Astrocyte (in vitro differentiated cells and primary cell): ENCODE measurements around the gene ANTXR1. TPM values are rescaled to one million over a fixed set of nuclear protein-coding genes. Genes with fewer than 3 reads are reported as not detected.

Experiments used
- DNase-seq: peaks from one replicate; pipeline ENCODE4 v3.0.0-alpha.2; 2010; ENCODE audit warnings: low read depth
- FAIRE-seq: peaks from 2 replicates; lab custom pipeline; 2011; peaks lifted over from hg19 to GRCh38; lab: Jason Lieb, UNC
- H2AFZ ChIP-seq: 2 replicates; pipeline ENCODE4 v1.6.0; 2012; ENCODE audit warnings: low read depth, low read length, inconsistent platforms
- H3K27ac ChIP-seq: 2 replicates; pipeline ENCODE4 v1.5.1; 2011; ENCODE audit warnings: low read depth, low read length, inconsistent platforms
- H3K27me3 ChIP-seq: 2 replicates; pipeline ENCODE4 v1.6.0; 2011; ENCODE audit warnings: low read length, inconsistent platforms; ENCODE audit not compliant: insufficient read depth
- H3K36me3 ChIP-seq: 2 replicates; pipeline ENCODE4 v1.5.1; 2011; ENCODE audit warnings: low read length, inconsistent platforms; ENCODE audit not compliant: insufficient read depth
- H3K4me1 ChIP-seq: 2 replicates; pipeline ENCODE4 v1.5.1; 2011; ENCODE audit warnings: low read length, inconsistent platforms; ENCODE audit not compliant: insufficient read depth
- H3K4me2 ChIP-seq: 2 replicates; pipeline ENCODE4 v1.6.0; 2012; ENCODE audit warnings: low read length, inconsistent platforms
- H3K4me3 ChIP-seq: 2 replicates; pipeline ENCODE4 v1.5.1; 2011; ENCODE audit warnings: low read depth, mild to moderate bottlenecking, low read length, inconsistent platforms; ENCODE audit not compliant: insufficient read depth
- H3K79me2 ChIP-seq: 2 replicates; pipeline ENCODE4 v1.6.0; 2012; ENCODE audit warnings: mild to moderate bottlenecking, low read length, inconsistent platforms; ENCODE audit not compliant: insufficient read depth
- H3K9ac ChIP-seq: 2 replicates; pipeline ENCODE4 v1.6.0; 2012; ENCODE audit warnings: mild to moderate bottlenecking, low read length, inconsistent platforms
- H3K9me3 ChIP-seq: 2 replicates; pipeline ENCODE4 v1.5.1; 2012; ENCODE audit warnings: low read depth, mild to moderate bottlenecking, low read length, inconsistent platforms; ENCODE audit not compliant: insufficient read depth
- H4K20me1 ChIP-seq: 2 replicates; pipeline ENCODE4 v1.6.0; 2012; ENCODE audit warnings: low read length, inconsistent platforms; ENCODE audit not compliant: insufficient read depth
- H3K27ac Mint-ChIP-seq: one replicate; pipeline ENCODE4 v1.8.0; 2021; ENCODE audit warnings: mild to moderate bottlenecking, mixed read lengths; ENCODE audit not compliant: unreplicated experiment
- H3K27me3 Mint-ChIP-seq: one replicate; pipeline ENCODE4 v1.8.0; 2021; ENCODE audit warnings: low read depth, mixed read lengths; ENCODE audit not compliant: unreplicated experiment
- H3K36me3 Mint-ChIP-seq: one replicate; pipeline ENCODE4 v1.8.0; 2021; ENCODE audit warnings: low read depth, mixed read lengths; ENCODE audit not compliant: unreplicated experiment
- H3K4me1 Mint-ChIP-seq: one replicate; pipeline ENCODE4 v1.8.0; 2021; ENCODE audit warnings: low read depth, mixed read lengths; ENCODE audit not compliant: unreplicated experiment
- H3K4me3 Mint-ChIP-seq: one replicate; pipeline ENCODE4 v1.8.0; 2021; ENCODE audit warnings: mild to moderate bottlenecking, moderate library complexity, mixed read lengths; ENCODE audit not compliant: unreplicated experiment
- H3K9me3 Mint-ChIP-seq: one replicate; pipeline ENCODE4 v1.8.0; 2021; ENCODE audit warnings: mild to moderate bottlenecking, mixed read lengths; ENCODE audit not compliant: unreplicated experiment
- EZH2 ChIP-seq: IDR thresholded peaks from 2 replicates; pipeline ENCODE4 v1.6.1; 2012; ENCODE audit warnings: mild to moderate bottlenecking, low read length, inconsistent platforms; ENCODE audit not compliant: insufficient read depth
- total RNA-seq: library from RNA; stranded (reverse); gene quantifications from 2 replicates; pipeline ENCODE4 v1.2.1, GENCODE V29; 2021
- TF ChIP-seq, protein P1 (sequence below): IDR thresholded peaks from 2 replicates; pipeline ENCODE4 v1.5.1; 2011; ENCODE audit warnings: low read depth, mild to moderate bottlenecking, inconsistent platforms, low read length, moderate library complexity; ENCODE audit not compliant: insufficient read depth

ANTXR1 gene
- total RNA-seq, 1 donor from 2014 or later: 67.8 TPM

DNA sequence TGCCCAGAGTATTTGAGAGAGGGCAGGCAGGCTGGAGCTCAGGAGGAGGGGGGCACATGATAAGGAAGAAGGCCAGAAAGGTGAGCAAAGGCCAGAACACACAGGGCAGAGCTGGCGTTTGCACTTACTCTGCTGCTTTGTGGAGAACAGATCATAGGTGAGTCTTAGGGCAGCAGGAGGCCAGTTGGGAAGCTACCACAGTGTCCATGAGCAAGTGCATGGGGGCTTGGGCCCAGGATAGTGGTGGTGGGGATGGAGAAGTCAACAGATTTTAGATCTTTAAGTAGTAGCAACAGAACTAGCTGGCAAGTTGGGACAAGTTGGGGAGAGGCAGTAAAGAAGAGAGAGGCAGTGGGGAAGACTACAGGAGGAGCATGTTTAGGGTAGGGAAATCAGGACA is 168.0 kb downstream of the ANTXR1 start:
- H3K9me3 Mint-ChIP-seq: no peaks in the 10 kb centered on the region
- peaks cover 30% of the 10 kb centered on the region for H3K36me3 Mint-ChIP-seq
- no peak overlapping the region for H2AFZ ChIP-seq
- H3K27me3 ChIP-seq: no peaks in the 10 kb centered on the region
- H3K4me1 Mint-ChIP-seq: peaks cover 49% of the 10 kb centered on the region
- H4K20me1 ChIP-seq: no peaks in the 10 kb centered on the region
- H3K27ac ChIP-seq: no peak overlapping the region
- no peak overlapping the region for H3K4me3 ChIP-seq
- H3K27me3 Mint-ChIP-seq: no peaks in the 10 kb centered on the region
- peaks cover 22% of the 10 kb centered on the region for H3K4me1 ChIP-seq
- no peak overlapping the region for H3K27ac Mint-ChIP-seq
- H3K79me2 ChIP-seq: no peaks in the 10 kb centered on the region
- TF ChIP-seq, protein P1, sequence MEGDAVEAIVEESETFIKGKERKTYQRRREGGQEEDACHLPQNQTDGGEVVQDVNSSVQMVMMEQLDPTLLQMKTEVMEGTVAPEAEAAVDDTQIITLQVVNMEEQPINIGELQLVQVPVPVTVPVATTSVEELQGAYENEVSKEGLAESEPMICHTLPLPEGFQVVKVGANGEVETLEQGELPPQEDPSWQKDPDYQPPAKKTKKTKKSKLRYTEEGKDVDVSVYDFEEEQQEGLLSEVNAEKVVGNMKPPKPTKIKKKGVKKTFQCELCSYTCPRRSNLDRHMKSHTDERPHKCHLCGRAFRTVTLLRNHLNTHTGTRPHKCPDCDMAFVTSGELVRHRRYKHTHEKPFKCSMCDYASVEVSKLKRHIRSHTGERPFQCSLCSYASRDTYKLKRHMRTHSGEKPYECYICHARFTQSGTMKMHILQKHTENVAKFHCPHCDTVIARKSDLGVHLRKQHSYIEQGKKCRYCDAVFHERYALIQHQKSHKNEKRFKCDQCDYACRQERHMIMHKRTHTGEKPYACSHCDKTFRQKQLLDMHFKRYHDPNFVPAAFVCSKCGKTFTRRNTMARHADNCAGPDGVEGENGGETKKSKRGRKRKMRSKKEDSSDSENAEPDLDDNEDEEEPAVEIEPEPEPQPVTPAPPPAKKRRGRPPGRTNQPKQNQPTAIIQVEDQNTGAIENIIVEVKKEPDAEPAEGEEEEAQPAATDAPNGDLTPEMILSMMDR: no peak
- no peak for TF ChIP-seq EZH2
- DNase-seq (no peak), FAIRE-seq (no peak)
- peaks cover 16% of the 10 kb centered on the region for H3K36me3 ChIP-seq
- no peaks in the 10 kb centered on the region for H3K9me3 ChIP-seq
- no peak overlapping the region for H3K4me2 ChIP-seq
- peak overlapping the region; percentile 25 for H3K4me3 Mint-ChIP-seq
- no peak overlapping the region for H3K9ac ChIP-seq

DNA sequence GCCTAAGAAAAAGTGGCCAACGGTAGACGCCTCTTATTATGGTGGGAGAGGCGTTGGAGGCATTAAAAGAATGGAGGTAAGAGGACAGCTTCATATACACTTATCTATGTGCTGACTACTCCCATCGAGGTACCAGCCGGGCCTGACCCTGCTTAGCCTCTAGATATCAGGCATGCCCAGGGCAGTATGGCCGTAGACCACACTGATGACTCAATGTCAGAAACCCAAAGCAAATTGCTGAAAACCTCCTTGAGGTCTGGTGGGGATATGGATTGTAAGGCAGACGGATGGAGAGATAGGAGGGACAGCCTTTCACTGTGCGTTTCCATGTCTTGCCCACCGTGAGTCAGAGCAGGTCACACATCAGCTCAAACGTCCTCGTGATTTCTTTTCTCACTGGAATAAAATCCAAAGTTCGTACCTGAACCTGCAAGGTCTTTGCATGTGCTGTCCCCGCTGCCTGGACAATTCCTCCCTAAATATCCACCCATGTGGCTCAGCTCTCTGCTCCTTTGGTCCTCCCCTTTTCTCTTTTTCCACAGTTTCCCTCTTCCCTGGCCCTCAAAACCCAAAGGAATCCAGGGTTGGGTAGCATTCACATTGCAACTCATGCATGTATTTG is 168.9 kb downstream of the ANTXR1 start:
- Histone ChIP-seq H3K9me3 (no peaks in the 10 kb centered on the region), H3K79me2 (no peaks in the 10 kb centered on the region), H3K36me3 (peaks cover 16% of the 10 kb centered on the region), H3K27me3 (no peaks in the 10 kb centered on the region), H3K27ac (no peak overlapping the region), H2AFZ (no peak overlapping the region), H3K9ac (no peak overlapping the region), H3K4me1 (peaks cover 21% of the 10 kb centered on the region), H4K20me1 (no peaks in the 10 kb centered on the region), H3K4me2 (no peak overlapping the region), H3K4me3 (no peak overlapping the region)
- FAIRE-seq: no peak
- Mint-ChIP-seq H3K4me3 (no peak overlapping the region), H3K27ac (no peak overlapping the region), H3K4me1 (peaks cover 44% of the 10 kb centered on the region), H3K27me3 (no peaks in the 10 kb centered on the region), H3K36me3 (peaks cover 30% of the 10 kb centered on the region), H3K9me3 (no peaks in the 10 kb centered on the region)
- peak; percentile 40 for DNase-seq
- TF ChIP-seq EZH2: no peak
- TF ChIP-seq, protein P1: no peak

DNA sequence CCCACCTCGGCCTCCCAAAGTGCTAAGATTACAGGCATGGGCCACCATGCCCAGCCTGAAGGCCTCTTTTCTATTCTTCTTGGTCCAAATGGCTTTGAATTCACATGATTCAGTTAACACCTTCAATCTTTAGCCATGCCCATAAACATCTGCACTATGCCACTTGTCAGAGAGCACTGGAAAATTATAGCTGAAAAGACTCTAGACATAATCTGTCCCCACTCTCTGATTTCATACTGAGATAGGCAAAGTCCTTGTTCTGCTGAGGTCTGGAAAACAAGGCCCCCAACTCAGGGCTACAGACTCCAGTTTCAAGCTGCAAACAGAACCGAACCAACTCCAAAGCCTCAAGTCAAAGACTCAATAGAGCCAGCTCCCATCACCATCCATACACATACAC is 170.7 kb downstream of the ANTXR1 start:
- no peak overlapping the region for H3K4me2 ChIP-seq
- DNase-seq: no peak
- Mint-ChIP-seq H3K4me3 (no peak overlapping the region), H3K4me1 (peaks cover 43% of the 10 kb centered on the region), H3K27me3 (no peaks in the 10 kb centered on the region), H3K27ac (no peak overlapping the region), H3K9me3 (no peaks in the 10 kb centered on the region), H3K36me3 (peaks cover 30% of the 10 kb centered on the region)
- no peaks in the 10 kb centered on the region for H3K27me3 ChIP-seq
- no peak overlapping the region for H3K9ac ChIP-seq
- no peaks in the 10 kb centered on the region for H4K20me1 ChIP-seq
- TF ChIP-seq, protein P1: no peak
- no peak for TF ChIP-seq EZH2
- no peaks in the 10 kb centered on the region for H3K9me3 ChIP-seq
- peaks cover 7% of the 10 kb centered on the region for H3K4me1 ChIP-seq
- H3K27ac ChIP-seq: no peak overlapping the region
- H2AFZ ChIP-seq: no peak overlapping the region
- H3K79me2 ChIP-seq: no peaks in the 10 kb centered on the region
- H3K36me3 ChIP-seq: peaks cover 16% of the 10 kb centered on the region
- no peak for FAIRE-seq
- H3K4me3 ChIP-seq: no peak overlapping the region
